Measurements from ENCODE around the gene ZNF107.
"Not testable (repeated sequence)": the region's sequence is repeated elsewhere in the genome, so short reads cannot be mapped to it uniquely, and the experiment has no call there.

Gene ZNF107

DNA sequence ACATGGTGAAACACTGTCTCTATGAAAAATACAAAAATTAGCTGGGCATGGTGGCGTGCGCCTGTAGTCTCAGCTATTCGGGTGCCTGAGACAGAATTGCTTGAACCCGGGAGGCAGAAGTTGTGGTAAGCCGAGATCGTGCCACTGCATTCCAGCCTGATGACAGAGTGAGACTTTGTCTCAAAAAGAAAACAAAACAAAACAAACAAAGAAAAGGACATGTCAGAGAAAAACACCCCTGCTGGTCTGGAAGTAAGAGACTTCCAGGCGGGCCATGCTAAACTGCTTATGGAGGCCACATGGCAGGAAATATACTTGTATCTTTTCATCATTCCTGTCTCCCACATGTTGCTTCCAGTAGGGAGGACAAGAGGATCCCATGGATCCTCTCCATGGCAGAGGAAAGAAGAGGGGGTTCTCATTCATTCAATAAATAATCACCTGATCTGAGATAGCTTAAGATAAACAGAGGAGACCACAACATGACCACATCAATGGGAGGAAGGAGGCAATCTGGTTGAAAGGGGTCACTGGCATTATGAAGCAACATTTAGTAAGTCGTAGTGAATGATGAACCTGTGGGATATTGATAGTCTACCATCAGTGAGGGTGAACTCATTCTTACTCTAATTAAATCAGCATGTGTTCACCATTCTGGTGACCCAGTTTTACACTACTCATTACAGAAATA, 67.8 kb downstream of the ZNF107 start:
- DNase-seq (ENCODE audit: low read depth), result no peak

DNA sequence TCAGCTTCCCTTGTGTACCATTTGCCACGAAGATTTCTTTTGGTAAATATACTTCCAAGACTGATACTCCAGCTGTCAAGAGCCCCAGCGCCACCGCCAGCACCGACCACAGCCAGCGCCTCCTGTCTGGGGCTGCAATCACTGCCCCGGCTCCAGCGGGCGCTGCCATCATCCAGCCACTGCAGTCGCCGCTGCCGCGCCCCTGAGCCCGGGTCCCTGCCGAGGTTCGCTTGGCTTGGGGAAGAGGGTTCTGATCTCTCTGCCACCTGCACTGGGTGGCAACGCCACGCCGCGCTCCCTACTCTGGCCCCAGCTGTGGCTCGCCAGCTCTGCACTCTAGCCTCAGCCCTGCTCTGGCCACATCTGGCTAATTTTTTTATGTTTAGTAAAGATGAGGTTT, 70.6 kb downstream of the ZNF107 start:
- no peak for DNase-seq (ENCODE audit: low read depth)

DNA sequence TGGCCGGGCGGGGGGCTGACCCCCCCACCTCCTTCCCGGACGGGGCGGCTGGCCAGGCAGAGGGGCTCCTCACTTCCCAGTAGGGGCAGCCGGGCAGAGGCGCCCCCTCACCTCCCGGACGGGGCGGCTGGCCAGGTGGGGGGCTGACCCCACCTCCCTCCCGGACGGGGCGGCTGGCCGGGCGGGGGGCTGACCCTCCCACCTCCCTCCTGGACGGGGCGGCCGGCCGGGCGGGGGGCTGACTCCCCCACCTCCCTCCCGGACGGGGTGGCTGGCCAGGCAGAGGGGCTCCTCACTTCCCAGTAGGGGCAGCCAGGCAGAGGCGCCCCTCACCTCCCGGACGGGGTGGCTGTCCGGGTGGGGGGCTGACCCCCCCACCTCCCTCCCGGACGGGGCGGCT, 72.5 kb downstream of the ZNF107 start:
- DNase-seq (ENCODE audit: low read depth), result not testable (repeated sequence)

DNA sequence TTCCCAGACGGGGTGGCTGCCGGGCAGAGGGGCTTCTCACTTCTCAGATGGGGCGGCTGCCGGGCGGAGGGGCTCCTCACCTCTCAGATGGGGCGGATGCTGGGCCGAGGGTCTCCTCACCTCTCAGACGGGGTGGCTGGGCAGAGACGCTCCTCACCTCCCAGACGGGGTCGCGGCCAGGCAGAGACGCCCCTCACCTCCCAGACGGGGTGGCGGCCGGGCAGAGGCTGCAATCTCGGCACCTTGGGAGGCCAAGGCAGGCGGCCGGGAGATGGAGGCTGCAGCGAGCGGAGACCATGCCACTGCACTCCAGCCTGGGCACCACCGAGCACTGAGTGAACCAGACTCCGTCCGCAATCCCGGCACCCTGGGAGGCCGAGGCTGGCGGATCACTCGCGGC, 73.0 kb downstream of the ZNF107 start:
- not testable (repeated sequence) for DNase-seq (ENCODE audit: low read depth)

DNA sequence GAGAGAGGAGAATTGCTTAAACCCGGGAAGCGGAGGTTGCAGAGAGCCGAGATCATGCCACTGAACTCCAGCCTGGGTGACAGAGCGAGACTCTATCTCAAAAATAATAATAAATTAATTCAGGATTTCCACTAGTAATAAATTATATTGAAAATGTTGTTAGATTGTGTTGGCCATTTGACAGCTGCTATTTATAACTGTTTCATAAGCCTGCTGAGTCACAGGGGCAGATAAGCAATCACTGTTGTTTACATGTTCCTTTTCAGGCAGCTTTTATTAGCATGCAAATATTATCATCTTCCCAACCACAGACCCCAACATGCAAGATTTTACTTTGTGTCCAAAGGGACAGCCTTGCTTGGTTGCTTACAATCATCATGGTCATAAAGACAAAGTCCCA, 78.7 kb downstream of the ZNF107 start:
- no peak for DNase-seq (ENCODE audit: low read depth)

DNA sequence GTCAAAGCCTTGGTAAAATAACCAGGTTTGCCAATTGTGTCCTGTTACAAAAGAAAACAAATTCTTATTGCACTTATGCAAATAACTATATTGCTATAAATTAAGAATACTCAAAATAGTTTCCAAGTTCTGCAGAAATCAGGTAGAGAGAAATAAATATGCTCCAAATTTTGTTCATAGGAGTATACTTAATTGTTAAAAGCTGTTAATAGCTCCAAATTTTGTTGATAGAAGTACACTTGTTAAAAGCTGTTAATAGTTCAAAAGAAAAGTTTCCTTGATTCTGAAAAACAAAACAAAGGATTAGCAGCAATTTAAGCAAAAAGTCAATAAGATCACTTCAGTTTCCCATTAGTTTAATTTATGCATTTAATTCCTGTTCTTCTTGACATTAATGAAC, 81.9 kb downstream of the ZNF107 start:
- DNase-seq (ENCODE audit: low read depth), result no peak

DNA sequence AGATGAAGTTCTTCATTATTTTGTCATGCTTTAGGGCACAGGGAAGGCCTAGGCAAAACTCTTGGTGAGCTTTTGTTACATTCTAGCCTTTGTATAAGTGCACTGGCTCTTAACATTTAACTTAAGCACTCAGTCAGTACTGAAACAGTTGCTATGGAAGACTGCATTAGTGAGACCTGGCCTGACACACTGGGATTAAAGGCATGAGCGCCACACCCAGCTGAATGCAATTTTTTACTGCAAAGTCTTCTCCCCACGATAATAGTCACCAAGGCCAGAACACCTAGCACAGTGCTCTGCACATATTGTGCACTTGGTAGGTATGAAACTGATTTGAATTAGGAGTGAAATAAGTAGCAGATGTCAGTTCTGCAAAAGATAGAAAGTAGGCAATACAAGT, 87.1 kb downstream of the ZNF107 start:
- no peak for DNase-seq (ENCODE audit: low read depth)

DNA sequence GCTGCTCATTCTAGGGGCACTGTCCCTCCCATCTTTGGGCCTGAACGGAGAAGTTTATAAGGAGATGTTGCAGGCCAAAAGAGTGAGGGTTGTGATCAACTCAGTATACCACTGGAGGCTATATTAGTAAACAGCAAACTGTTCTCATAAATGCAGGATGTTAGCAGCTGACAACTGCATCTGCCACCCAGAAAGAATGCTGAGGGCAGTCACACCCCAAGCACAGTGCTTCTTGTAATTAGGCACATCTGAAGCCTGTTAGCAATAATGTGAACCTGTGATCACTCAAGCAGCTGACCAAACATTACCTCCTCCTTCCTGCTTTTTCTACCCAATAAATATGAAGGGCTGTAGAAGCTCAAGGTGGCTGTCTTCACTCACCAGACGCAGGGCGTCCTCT, 89.9 kb downstream of the ZNF107 start:
- no peak for DNase-seq (ENCODE audit: low read depth)

DNA sequence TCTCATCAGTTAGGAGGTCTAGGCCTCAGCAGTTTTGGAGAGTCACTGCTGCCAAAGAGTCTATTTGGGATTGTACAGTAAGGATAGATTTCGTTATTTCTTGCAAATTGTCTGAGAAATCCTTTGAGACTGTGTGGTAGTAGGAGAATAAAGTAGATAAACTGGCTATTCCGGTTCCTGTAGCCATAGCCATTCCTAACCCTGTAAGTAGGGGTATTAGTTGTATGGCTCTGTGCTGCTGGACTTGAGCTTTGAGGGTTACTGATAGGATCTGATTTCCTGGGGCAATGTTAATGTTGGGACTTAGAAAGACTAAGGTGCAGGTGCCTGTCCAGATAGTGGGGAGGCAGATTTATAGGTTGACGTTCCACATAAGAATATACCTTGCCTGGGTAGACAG, 92.2 kb downstream of the ZNF107 start:
- no peak for DNase-seq (ENCODE audit: low read depth)

Measured in stimulated activated CD8-positive, alpha-beta memory T cell treated with anti-CD3 and anti-CD28 coated beads, Interleukin-7, amount 100 ng/mL, for 24 hours (primary cell).